ENCODE results near the gene MAGI1.
"Not testable (repeated sequence)": the region's sequence is repeated elsewhere in the genome, so short reads cannot be mapped to it uniquely, and the experiment has no call there.

Gene MAGI1

GRCh38 chr3:65871305-65872141 lies 167.2 kb downstream of the MAGI1 start:
- DNase-seq, result no peak

DNA sequence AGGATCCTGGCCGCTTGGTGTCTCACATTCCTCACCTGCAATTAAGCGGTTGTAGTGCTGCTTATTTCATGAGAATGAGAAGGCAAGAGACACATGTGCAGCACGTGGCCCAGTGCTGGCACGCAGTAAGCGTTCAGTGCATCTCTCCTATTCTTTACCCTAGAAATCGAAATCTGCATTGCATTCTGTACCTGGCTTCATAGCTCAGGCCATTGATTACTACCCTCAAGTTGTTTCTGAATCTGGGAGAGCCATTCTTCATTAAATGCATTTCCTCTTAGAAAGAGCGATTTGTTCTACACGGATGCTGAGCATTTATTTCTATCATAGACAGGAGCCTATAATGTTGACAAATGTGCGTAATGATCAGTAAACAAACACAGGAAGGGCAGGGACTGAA lies 168.9 kb downstream of the MAGI1 start:
- DNase-seq, result no peak

- no peak for DNase-seq
Observed at GRCh38 chr3:65867463-65868210, 171.1 kb downstream of the MAGI1 start.

DNA sequence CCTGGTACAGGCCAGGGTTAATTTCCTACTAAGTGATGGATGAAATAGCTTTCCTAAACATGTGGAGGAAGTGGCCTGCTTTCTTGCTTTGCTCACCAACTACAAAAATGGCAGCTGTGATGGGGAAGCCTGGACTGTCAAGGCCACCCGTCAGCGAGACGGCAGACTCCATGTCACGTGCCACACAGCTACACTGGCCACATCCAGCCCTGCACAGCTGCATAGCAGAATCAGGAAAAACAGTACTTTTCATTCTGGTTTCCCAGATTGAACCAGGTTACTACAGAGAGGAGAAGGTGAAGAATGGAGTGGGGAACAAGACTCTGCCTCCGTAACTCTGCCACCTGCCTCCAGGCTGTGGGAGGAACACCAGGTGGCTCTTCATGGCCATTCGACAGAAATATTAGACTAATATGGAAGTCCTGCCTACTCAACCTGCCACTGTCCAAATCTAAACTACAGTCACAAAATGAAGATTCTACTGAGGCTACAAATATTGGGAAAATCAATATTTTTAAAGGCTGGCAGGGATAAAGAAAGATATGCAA lies 174.3 kb downstream of the MAGI1 start:
- DNase-seq, result no peak

DNA sequence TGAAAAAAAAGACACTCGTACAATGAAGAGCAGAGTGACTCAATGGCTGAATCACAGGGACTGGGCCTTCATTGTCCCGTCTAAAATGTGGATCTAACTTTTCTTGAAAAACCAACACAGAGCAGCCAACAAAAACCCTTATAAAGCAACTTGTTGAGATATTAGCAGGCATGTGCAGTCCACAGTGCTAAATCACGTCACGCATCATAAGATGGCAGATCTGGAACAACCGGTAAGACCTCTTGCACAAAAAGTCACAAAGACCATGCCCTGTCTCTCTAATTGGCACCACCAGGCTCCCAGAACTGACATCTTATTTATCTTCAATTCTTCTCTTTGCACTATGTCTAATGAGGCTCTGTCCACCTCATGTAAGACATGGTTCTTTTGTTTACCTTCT lies 177.0 kb downstream of the MAGI1 start:
- DNase-seq, result no peak

DNA sequence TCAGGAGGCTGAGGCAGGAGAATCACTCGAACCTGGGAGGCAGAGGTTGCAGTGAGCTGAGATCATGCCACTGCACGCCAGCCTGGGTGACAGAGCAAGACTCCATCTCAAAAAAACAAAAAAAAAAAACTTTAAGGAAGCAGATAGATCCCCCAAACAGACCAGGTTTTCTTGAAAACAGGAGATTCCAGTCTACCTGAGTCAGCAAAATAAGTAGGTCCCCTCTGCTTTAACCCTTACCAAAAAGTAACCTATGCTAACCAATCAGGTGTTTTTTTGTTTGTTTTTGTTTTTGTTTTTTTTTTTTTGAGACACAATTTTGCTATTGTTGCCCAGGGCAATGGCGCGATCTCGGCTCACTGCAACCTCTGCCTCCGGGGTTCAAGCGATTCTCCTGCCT lies 179.1 kb downstream of the MAGI1 start:
- not testable (repeated sequence) for DNase-seq

DNA sequence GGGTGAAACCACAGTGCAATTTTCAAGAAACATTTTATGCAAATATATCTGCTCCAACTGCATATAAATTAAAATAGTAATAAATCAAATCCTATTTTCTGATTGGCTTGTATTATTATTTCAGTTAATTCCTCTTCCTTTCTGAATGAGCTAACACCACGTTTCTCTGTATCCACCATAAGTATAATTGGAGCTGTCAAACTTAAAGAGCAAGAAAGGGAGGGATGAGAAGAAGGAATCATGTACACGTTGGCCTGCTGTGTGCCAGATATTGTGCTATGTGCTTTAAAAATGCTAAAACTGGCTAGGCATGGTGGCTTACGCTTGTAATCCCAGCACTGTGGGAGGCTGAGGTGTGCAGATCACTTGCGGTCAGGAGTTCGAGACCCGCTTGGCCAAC lies 180.0 kb downstream of the MAGI1 start:
- DNase-seq, result no peak

GRCh38 chr3:65857327-65857726 lies 181.4 kb downstream of the MAGI1 start:
- DNase-seq, result no peak

DNA sequence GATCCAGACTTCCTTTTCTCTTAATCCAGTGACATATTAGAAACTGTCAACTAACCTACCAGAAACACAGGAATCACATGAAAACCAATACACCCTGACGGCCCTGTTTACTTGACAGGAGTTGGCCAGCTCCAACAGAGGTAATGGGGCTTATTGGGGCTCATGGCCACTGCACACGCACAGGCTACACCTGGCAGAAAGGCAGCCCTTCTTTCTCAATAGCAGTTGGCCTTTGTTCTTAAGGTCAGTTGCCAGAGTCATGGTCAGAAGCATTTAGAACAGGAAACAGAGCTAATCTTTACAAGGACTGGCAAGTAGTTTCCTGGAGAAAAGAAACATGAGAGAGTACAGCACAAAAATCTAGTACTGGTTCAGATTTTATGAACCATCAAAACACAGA lies 181.8 kb downstream of the MAGI1 start:
- DNase-seq, result no peak

DNA sequence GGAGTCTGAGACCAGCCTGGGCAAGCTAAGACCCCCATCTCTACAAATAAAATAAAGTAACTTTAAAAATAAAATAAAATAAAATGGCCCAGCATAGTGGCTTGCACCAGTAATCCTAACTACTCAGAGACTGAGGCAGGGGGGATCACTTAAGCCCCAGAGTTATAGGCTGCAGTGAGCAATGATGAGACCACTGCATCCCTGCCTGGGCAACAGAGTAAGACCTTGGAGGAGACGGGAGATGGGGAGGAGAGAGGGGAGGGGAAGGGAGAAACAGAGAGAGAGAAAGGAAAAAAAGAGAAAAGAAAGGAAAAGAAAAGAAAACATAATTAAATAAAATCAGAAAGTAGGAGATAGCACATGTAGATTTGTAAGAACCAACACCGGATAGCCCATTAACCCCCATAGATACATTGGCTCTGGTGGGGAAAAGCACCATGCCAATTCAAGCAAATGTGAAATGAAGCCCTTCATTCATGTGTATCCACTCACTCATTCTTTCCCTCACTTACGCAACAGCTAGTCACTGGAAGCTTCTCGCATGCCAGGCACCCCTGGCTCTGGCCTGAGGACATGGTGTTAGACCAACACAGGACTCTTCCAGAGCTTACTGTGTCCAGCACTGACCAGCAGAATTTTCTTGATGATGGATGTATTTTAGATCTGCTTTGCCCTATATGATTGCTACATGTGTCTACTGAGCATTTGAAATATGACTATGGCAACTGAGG lies 183.2 kb downstream of the MAGI1 start:
- DNase-seq, result no peak

DNA sequence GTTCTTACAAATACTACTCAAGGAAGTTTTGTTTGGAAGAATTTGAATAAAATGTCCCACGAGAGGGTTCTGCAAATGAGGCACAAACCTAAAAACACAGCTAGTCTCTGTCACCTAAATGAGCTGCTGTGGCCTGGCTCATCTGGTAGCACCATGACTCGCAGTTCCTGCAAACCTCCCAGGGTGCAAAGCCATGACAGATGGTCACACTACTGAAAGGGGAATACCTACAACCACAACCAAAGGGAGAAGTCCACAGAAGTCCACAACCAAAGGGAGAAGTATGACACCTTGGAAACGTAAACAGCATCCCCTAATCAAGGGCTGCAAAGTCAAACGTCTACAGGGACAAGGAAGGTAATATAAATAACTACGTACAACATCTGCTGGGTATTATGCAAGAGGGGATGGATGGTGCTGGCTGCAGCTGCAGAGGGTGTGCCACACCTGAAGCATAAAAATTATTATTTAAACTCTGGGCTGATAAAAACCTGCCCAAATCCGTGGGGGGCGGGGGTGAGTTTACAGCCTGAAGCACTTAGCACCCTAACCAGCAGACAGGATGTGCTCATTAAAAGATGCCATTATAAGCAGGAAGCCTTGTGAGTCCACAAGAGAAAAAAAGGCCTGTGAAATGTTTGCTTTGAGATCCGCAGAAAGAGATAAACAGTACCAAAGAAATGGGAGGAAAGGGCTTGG lies 184.0 kb downstream of the MAGI1 start:
- DNase-seq, result no peak

GRCh38 chr3:65851827-65852226 lies 186.9 kb downstream of the MAGI1 start:
- no peak for DNase-seq

GRCh38 chr3:65850261-65850660 lies 188.5 kb downstream of the MAGI1 start:
- DNase-seq, result no peak

DNA sequence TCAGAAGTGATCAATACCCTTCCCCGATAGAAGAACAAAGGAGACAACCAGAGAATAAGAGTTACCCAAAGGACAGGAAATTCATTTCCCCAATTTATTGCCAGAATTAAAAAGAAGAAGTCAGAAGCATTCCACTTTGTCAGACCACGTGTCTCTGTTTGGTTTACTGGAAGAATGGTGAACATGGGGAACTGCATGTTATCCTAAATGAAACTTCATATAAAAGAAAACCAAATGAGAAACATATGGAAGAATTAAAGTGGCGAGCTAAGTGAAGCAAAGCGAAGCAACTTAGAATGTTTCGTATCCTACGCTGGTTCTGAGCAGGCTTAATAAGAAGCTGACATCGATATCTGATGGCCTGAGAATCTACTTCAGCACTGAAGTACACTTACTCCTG lies 190.7 kb downstream of the MAGI1 start:
- no peak for DNase-seq

DNA sequence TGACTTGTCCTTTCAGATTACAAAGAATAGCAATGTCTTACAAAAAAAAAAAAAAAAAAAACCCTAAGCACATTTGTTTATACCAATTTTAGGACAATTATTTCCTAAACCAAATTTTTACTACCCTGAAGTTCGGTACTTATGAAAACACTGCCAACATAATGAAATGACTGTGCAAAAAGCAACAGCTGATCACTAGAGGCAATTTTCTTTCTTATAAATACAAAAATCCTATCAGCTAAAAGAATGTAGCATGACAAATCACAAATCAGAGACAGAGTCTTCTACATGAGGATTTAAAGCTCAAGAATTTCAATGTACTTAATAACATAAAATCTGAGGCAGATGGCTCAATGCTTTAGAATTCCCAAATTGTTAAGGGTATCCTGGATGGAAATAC lies 191.8 kb downstream of the MAGI1 start:
- no peak for DNase-seq

DNA sequence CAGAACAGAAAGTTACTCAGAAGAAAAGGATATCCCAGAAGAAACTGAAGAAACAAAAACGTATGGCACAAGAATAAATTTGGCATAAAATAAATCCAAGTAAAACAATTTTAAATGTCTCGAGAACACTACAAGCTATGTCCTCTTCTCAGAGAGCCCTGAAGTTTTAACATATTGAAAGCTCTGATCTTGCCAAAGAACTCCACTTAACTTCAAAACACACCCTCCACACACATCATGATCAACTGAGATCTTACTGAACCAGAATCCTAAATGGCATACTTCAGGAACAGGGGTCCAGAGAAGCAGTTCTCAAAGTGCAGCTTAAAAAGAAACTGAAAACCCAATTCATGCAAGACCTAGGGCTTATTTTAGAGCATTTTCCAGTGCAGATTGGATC lies 194.3 kb downstream of the MAGI1 start:
- no peak for DNase-seq

GRCh38 chr3:65843732-65844131 lies 195.0 kb downstream of the MAGI1 start:
- no peak for DNase-seq

DNA sequence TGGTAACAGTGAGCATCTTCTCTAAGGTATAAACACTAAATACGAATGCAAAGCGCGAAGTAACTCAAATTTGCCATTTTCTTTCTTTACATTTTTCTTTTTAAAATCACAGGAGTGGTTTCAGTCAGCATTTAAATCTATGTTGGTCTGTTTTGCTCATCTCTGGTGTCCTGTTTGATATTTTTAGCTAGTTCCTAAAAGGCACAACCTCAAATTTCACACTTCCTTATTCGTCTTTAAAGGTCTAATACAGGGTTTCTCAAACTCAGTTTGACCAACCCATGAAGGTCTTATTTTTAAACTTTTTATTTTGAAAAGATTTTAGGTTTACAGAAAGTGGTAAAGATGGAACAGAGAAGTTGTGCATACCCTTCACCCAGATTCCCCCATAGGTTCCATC lies 201.1 kb downstream of the MAGI1 start:
- no peak for DNase-seq

- DNase-seq, result no peak
Observed at GRCh38 chr3:65836047-65836446, 202.7 kb downstream of the MAGI1 start.

- no peak for DNase-seq
Observed at GRCh38 chr3:65833761-65834505, 204.8 kb downstream of the MAGI1 start.

GRCh38 chr3:65831733-65832425 lies 206.8 kb downstream of the MAGI1 start:
- no peak for DNase-seq

Data from T-helper 2 cell (primary cell).